ENCODE measurements around the gene AGPAT1. TPM values are rescaled to one million over a fixed set of nuclear protein-coding genes. Genes with fewer than 3 reads are reported as not detected.

The AGPAT1 gene
- total and polyA plus RNA-seq, 2 of the 13 experiments (the other 11 are each of a cell fraction or from before 2014, with no cell fraction given), result 51.3 to 139 TPM

GRCh38 chr6:32174416-32174815 is 1.5 kb downstream of the AGPAT1 start (continued):
- TF ChIP-seq ZNF512B (CRISPR knock-in tag; IDR thresholded peaks at IDR 0.05; ENCODE audit: borderline replicate concordance) (no peak), SAFB2 (CRISPR knock-in tag; IDR thresholded peaks at IDR 0.05; ENCODE audit: borderline replicate concordance, low read depth) (no peak), ARID5B (CRISPR knock-in tag; IDR thresholded peaks at IDR 0.05) (peak; percentile 50; the same call in 1 of the 2 replicates), ARNTL (CRISPR knock-in tag; IDR thresholded peaks at IDR 0.05) (no peak), SOX13 (IDR thresholded peaks at IDR 0.05) (no peak), SOX13 (CRISPR knock-in tag; conservative IDR thresholded peaks at IDR 0.05 in 1 of 2, IDR thresholded peaks at IDR 0.05 in 1 of 2) (peak in 1 of 2 experiments; percentile 77; a peak in 2 of 4 replicates), RORA (CRISPR knock-in tag; IDR thresholded peaks at IDR 0.05) (no peak), ZNF225 (CRISPR knock-in tag; IDR thresholded peaks at IDR 0.05) (no peak), FOXA3 (CRISPR knock-in tag; IDR thresholded peaks at IDR 0.05) (peak; percentile 65), ZNF383 (CRISPR knock-in tag; IDR thresholded peaks at IDR 0.05; ENCODE audit: borderline replicate concordance) (0 out of 2 replicates have a peak, but pooled peaks have one; percentile 7), PLRG1 (conservative IDR thresholded peaks at IDR 0.05) (no peak), AHDC1 (CRISPR knock-in tag; IDR thresholded peaks at IDR 0.05; ENCODE audit: borderline replicate concordance) (no peak), ZMYM4 (CRISPR knock-in tag; IDR thresholded peaks at IDR 0.05) (peak; percentile 21; the same call in 1 of the 2 replicates), ZNF629 (CRISPR knock-in tag; conservative IDR thresholded peaks at IDR 0.05) (no peak), REPIN1 (CRISPR knock-in tag; IDR thresholded peaks at IDR 0.05; ENCODE audit: borderline replicate concordance, low read depth) (no peak), TRAFD1 (CRISPR knock-in tag; IDR thresholded peaks at IDR 0.05; ENCODE audit: borderline replicate concordance) (no peak)
